ENCODE measurements around the gene LDLRAD1. TPM values are rescaled to one million over a fixed set of nuclear protein-coding genes. Genes with fewer than 3 reads are reported as not detected.

Gene LDLRAD1
- total RNA-seq, 1 experiment from 2014 or later, result not detected

- TF ChIP-seq CTCF (conservative IDR thresholded peaks at IDR 0.05), result no peak
- H3K27ac ChIP-seq (ENCODE audit: insufficient read length, low read depth, low read length), result no peak overlapping the region
- no CpG with 5 or more reads among the region's 3 CpGs for WGBS (ENCODE audit: extremely low coverage, insufficient read length, low lambda C conversion rate)
- H3K27me3 Mint-ChIP-seq (ENCODE audit: low read depth), result no peaks in the 10 kb centered on the region
- no peak overlapping the region for H2AFZ ChIP-seq (ENCODE audit: low read length)
- no peak overlapping the region for H4K8ac ChIP-seq (replicated peaks; ENCODE audit: insufficient read length, low read depth, low read length)
- H3K27me3 ChIP-seq (ENCODE audit: insufficient read depth, low read length), result no peaks in the 10 kb centered on the region
- H3K4ac ChIP-seq (ENCODE audit: low read depth, low read length), result no peak overlapping the region
- H3K4me3 Mint-ChIP-seq, result no peak overlapping the region
- H3K27ac Mint-ChIP-seq, result 0 out of 7 replicates have a peak overlapping the region, but pooled peaks of 1 of the 3 experiments have one; percentile 6
- H3T11ph ChIP-seq (ENCODE audit: low read length), result no peak overlapping the region
- H3K4me2 ChIP-seq (ENCODE audit: insufficient read depth, insufficient read length, low read length), result no peak overlapping the region
- no peaks in the 10 kb centered on the region for H3K79me2 ChIP-seq (ENCODE audit: insufficient read depth, low read length)
- no peak overlapping the region for H2BK120ac ChIP-seq (ENCODE audit: low read depth, low read length, poor library complexity, severe bottlenecking)
- no peak overlapping the region for H3K23ac ChIP-seq (ENCODE audit: insufficient read length, low read depth, low read length)
- H3K18ac ChIP-seq (ENCODE audit: insufficient read length, low read depth, low read length), result no peak overlapping the region
- no peaks in the 10 kb centered on the region for H3K9me3 Mint-ChIP-seq
- H3K9me3 ChIP-seq (ENCODE audit: control insufficient read depth, low read depth, low read length), result no peaks in the 10 kb centered on the region
- no peaks in the 10 kb centered on the region for H3K79me1 ChIP-seq (ENCODE audit: insufficient read depth, low read depth, low read length, poor library complexity, severe bottlenecking)
- no peak overlapping the region for H3K9ac ChIP-seq (ENCODE audit: extremely low read depth, insufficient read length, low read length)
- no peaks in the 10 kb centered on the region for H4K20me1 ChIP-seq (ENCODE audit: control insufficient read depth, insufficient read depth, insufficient read length)
- H2BK12ac ChIP-seq (ENCODE audit: insufficient read length, low read depth, low read length), result no peak overlapping the region
- H3K36me3 Mint-ChIP-seq (ENCODE audit: insufficient read depth in 1 of 3, low read depth in 3 of 3), result peaks cover 2 to 27% (median 15%) of the 10 kb centered on the region in 3 experiments; a peak in 6 of 7 replicates
- no peak overlapping the region for H3K14ac ChIP-seq (ENCODE audit: insufficient read depth, low read length)
- no peak overlapping the region for H2BK20ac ChIP-seq (ENCODE audit: low read depth, low read length, poor library complexity, severe bottlenecking)
- H3K23me2 ChIP-seq (ENCODE audit: insufficient read length, low read depth, low read length, poor library complexity, severe bottlenecking), result no peaks in the 10 kb centered on the region
- H4K5ac ChIP-seq (ENCODE audit: insufficient read length, low read depth, low read length), result no peak overlapping the region
- no peak overlapping the region for H3K56ac ChIP-seq (ENCODE audit: insufficient read length, low read depth, low read length)
- no peak overlapping the region for H2AK5ac ChIP-seq (ENCODE audit: insufficient read length, low read length)
- H2BK15ac ChIP-seq (ENCODE audit: low read depth, low read length), result no peak overlapping the region
- no peak overlapping the region for H2BK5ac ChIP-seq (ENCODE audit: insufficient read length, low read length)
- no peak for DNase-seq
- no peak overlapping the region for H4K91ac ChIP-seq (ENCODE audit: insufficient read length, low read depth, low read length)
- no peaks in the 10 kb centered on the region for H3K4me1 ChIP-seq (ENCODE audit: insufficient read depth, low read length)
- no peaks in the 10 kb centered on the region for H3K4me1 Mint-ChIP-seq
Measured at GRCh38 chr1:54028306-54029251, 10.6 kb upstream of the LDLRAD1 start.

All from H9 (cell line).